Liver (tissue), 9 donors: ENCODE results near the gene KCNE5. TPM values are rescaled to one million over a fixed set of nuclear protein-coding genes. Genes with fewer than 3 reads are reported as not detected.
"Not testable (repeated sequence)": the region's sequence is repeated elsewhere in the genome, so short reads cannot be mapped to it uniquely, and the experiment has no call there.

Source experiments
- DNase-seq: peaks from one replicate; pipeline ENCODE4 v3.0.0-alpha.2; 2017; ENCODE audit warnings: low spot score
- H3K27ac ChIP-seq, 2 donors: one replicate each; pipeline ENCODE4 v1.7.0; 2013; ENCODE audit warnings: inconsistent platforms in 2 of 2, low read length in 2 of 2, control low read depth in 1 of 2, low read depth in 1 of 2, mild to moderate bottlenecking in 1 of 2
- H3K27me3 ChIP-seq, 4 donors: one replicate each; pipeline versions ENCODE4 v1.6.1 to v1.7.0; 2013; ENCODE audit warnings: low read length in 3 of 4, inconsistent platforms in 1 of 4, mild to moderate bottlenecking in 1 of 4, moderate library complexity in 1 of 4; ENCODE audit not compliant: control insufficient read depth in 4 of 4, insufficient read depth in 4 of 4
- H3K36me3 ChIP-seq, 4 donors: one replicate each; pipeline versions ENCODE4 v1.6.1 to v1.7.0; 2013; ENCODE audit warnings: low read length in 3 of 4, mild to moderate bottlenecking in 3 of 4, low read depth in 1 of 4, moderate library complexity in 1 of 4; ENCODE audit not compliant: control insufficient read depth in 4 of 4, insufficient read depth in 3 of 4
- H3K4me1 ChIP-seq, 4 donors: one replicate each; pipeline versions ENCODE4 v1.6.1 to v1.7.0; 2013; ENCODE audit warnings: low read length in 3 of 4, mild to moderate bottlenecking in 3 of 4, moderate library complexity in 1 of 4; ENCODE audit not compliant: control insufficient read depth in 4 of 4, insufficient read depth in 4 of 4
- H3K4me3 ChIP-seq, 3 donors: one replicate each; pipeline versions ENCODE4 v1.6.1 to v1.7.0; 2013; ENCODE audit warnings: low read length in 3 of 3, control low read depth in 1 of 3, low read depth in 1 of 3, mild to moderate bottlenecking in 1 of 3
- H3K9ac ChIP-seq, 2 donors: one replicate each; pipeline ENCODE4 v1.7.0; 2013; ENCODE audit warnings: low read length in 2 of 2, mild to moderate bottlenecking in 2 of 2, moderate library complexity in 2 of 2, control low read depth in 1 of 2, low read depth in 1 of 2
- H3K9me3 ChIP-seq, 4 donors: one replicate each; pipeline versions ENCODE4 v1.6.1 to v1.7.0; 2013; ENCODE audit warnings: low read length in 3 of 4; ENCODE audit not compliant: control insufficient read depth in 4 of 4
- ATF3 ChIP-seq: IDR thresholded peaks from 2 replicates; pipeline ENCODE4 v1.6.1; 2016; ENCODE audit warnings: antibody characterized with exemption
- CTCF ChIP-seq: fragments of 150-350 bp; IDR thresholded peaks from 2 replicates; pipeline ENCODE4 v1.5.1; 2017; ENCODE audit warnings: improper control_type of control experiment, low read depth, low read length; ENCODE audit not compliant: missing input control
- EGR1 ChIP-seq, 2 donors: IDR thresholded peaks; 2 replicates each; pipeline ENCODE4 v1.6.1; 2016 to 2018; ENCODE audit warnings: antibody characterized with exemption in 2 of 2, low read depth in 2 of 2
- FOXA1 ChIP-seq: IDR thresholded peaks from 2 replicates; pipeline ENCODE4 v1.6.1; 2016; ENCODE audit warnings: antibody characterized with exemption
- FOXA2 ChIP-seq: IDR thresholded peaks from 2 replicates; pipeline ENCODE4 v1.6.1; 2016; ENCODE audit warnings: antibody characterized with exemption
- GABPA ChIP-seq, 2 donors: IDR thresholded peaks in 1 of 2; conservative IDR thresholded peaks in 1 of 2; 2 replicates each; pipeline ENCODE4 v1.6.1; 2016; ENCODE audit warnings: antibody characterized with exemption in 2 of 2, mild to moderate bottlenecking in 1 of 2, moderate library complexity in 1 of 2
- HNF4G ChIP-seq: IDR thresholded peaks from 2 replicates; pipeline ENCODE4 v1.6.1; 2016; ENCODE audit warnings: antibody characterized with exemption
- JUND ChIP-seq, 2 donors: IDR thresholded peaks; 2 replicates each; pipeline ENCODE4 v1.6.1; 2016; ENCODE audit warnings: antibody characterized with exemption in 2 of 2
- MAX ChIP-seq: IDR thresholded peaks from 2 replicates; pipeline ENCODE4 v1.6.1; 2016; ENCODE audit warnings: antibody characterized with exemption
- NR2F2 ChIP-seq: IDR thresholded peaks from 2 replicates; pipeline ENCODE4 v1.6.1; 2016; ENCODE audit warnings: antibody characterized with exemption
- RAD21 ChIP-seq, 2 donors: IDR thresholded peaks; 2 replicates each; pipeline ENCODE4 v1.6.1; 2016; ENCODE audit warnings: antibody characterized with exemption in 2 of 2, mild to moderate bottlenecking in 2 of 2
- RXRA ChIP-seq, 2 donors: IDR thresholded peaks; 2 replicates each; pipeline ENCODE4 v1.6.1; 2017 to 2018; ENCODE audit warnings: antibody characterized with exemption in 2 of 2, mild to moderate bottlenecking in 1 of 2
- SP1 ChIP-seq: IDR thresholded peaks from 2 replicates; pipeline ENCODE4 v1.6.1; 2018; ENCODE audit warnings: antibody characterized with exemption, mild to moderate bottlenecking
- YY1 ChIP-seq: IDR thresholded peaks from 2 replicates; pipeline ENCODE4 v1.6.1; 2016; ENCODE audit warnings: antibody characterized with exemption, mild to moderate bottlenecking
- ZBTB33 ChIP-seq: IDR thresholded peaks from 2 replicates; pipeline ENCODE4 v1.6.1; 2016; ENCODE audit warnings: antibody characterized with exemption
- WGBS: extraction: QIAGEN DNeasy Blood & Tissue Kit; methylation state at CpG from one replicate; pipeline ENCODE4 v1.1.7; 2013; 5-methylcytosine and 5-hydroxymethylcytosine counted together
- polyA plus RNA-seq, 2 donors: library from polyadenylated mRNA; stranded (reverse) in 1 of 2; unstranded in 1 of 2; fragments of 200-250 nt in 1 of 2; fragments of >200 nt in 1 of 2; fragmentation: Nextera tagmentation in 1 of 2; extraction: Ambion mirVana in 1 of 2; gene quantifications; one replicate each; pipeline versions ENCODE4 v1.2.1 to v1.2.3, GENCODE V29; 2013 to 2015
- total RNA-seq, 2 donors: library from RNA; depleted of rRNA; stranded (reverse); fragments of >200 nt; gene quantifications; one replicate each; pipeline ENCODE4 v1.2.3, GENCODE V29; 2014
- TF ChIP-seq, protein P1 (sequence below): IDR thresholded peaks from 2 replicates; pipeline ENCODE4 v1.6.1; 2016; ENCODE audit warnings: antibody characterized with exemption, mild to moderate bottlenecking
- donor health status: healthy.
- donor health status: healthy.
- donor health status: healthy.
- donor health status: healthy.
- donor health status: healthy.

The KCNE5 gene
- total and polyA plus RNA-seq, 4 donors: 0.05 to 1.4 (median 0.33) TPM; not detected in 1

- Histone ChIP-seq H3K4me1 (no peaks in the 10 kb centered on the region), H3K36me3 (no peaks in the 10 kb centered on the region), H3K9me3 (no peaks in the 10 kb centered on the region), H3K27ac (no peak overlapping the region), H3K9ac (no peak overlapping the region), H3K4me3 (no peak overlapping the region), H3K27me3 (peaks cover 0 to 3% (median 0%) of the 10 kb centered on the region in 4 donors)
- DNase-seq: no peak
- WGBS: 83% methylated on average over 1 of the region's 1 CpG
- TF ChIP-seq MAX: no peak
- no peak for TF ChIP-seq JUND (IDR thresholded peaks at IDR 0.05)
- TF ChIP-seq FOXA2: no peak
- TF ChIP-seq, protein P1, sequence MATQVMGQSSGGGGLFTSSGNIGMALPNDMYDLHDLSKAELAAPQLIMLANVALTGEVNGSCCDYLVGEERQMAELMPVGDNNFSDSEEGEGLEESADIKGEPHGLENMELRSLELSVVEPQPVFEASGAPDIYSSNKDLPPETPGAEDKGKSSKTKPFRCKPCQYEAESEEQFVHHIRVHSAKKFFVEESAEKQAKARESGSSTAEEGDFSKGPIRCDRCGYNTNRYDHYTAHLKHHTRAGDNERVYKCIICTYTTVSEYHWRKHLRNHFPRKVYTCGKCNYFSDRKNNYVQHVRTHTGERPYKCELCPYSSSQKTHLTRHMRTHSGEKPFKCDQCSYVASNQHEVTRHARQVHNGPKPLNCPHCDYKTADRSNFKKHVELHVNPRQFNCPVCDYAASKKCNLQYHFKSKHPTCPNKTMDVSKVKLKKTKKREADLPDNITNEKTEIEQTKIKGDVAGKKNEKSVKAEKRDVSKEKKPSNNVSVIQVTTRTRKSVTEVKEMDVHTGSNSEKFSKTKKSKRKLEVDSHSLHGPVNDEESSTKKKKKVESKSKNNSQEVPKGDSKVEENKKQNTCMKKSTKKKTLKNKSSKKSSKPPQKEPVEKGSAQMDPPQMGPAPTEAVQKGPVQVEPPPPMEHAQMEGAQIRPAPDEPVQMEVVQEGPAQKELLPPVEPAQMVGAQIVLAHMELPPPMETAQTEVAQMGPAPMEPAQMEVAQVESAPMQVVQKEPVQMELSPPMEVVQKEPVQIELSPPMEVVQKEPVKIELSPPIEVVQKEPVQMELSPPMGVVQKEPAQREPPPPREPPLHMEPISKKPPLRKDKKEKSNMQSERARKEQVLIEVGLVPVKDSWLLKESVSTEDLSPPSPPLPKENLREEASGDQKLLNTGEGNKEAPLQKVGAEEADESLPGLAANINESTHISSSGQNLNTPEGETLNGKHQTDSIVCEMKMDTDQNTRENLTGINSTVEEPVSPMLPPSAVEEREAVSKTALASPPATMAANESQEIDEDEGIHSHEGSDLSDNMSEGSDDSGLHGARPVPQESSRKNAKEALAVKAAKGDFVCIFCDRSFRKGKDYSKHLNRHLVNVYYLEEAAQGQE: no peak
- no peak for TF ChIP-seq YY1
- no peak for TF ChIP-seq ZBTB33
- TF ChIP-seq ATF3: no peak
- TF ChIP-seq SP1: no peak
- TF ChIP-seq RAD21 (IDR thresholded peaks at IDR 0.05): no peak
Observed at GRCh38 chrX:109578916-109579315, 46.1 kb downstream of the KCNE5 start.

- Histone ChIP-seq H3K4me1 (no peaks in the 10 kb centered on the region), H3K9me3 (no peaks in the 10 kb centered on the region), H3K27ac (no peak overlapping the region), H3K9ac (no peak overlapping the region), H3K4me3 (no peak overlapping the region), H3K36me3 (no peaks in the 10 kb centered on the region), H3K27me3 (peaks cover 0 to 3% (median 0%) of the 10 kb centered on the region in 4 donors)
- 84% methylated on average over 2 of the region's 2 CpGs for WGBS
- DNase-seq: no peak
- no peak for TF ChIP-seq RAD21 (IDR thresholded peaks at IDR 0.05)
- no peak for TF ChIP-seq EGR1 (IDR thresholded peaks at IDR 0.05; ENCODE audit: low read depth in 2 of 2)
- no peak for TF ChIP-seq NR2F2
- no peak for TF ChIP-seq FOXA2
- TF ChIP-seq HNF4G: no peak
- TF ChIP-seq JUND (IDR thresholded peaks at IDR 0.05): no peak
- TF ChIP-seq SP1: no peak
- no peak for TF ChIP-seq CTCF
- TF ChIP-seq GABPA (IDR thresholded peaks at IDR 0.05 in 1 of 2, conservative IDR thresholded peaks at IDR 0.05 in 1 of 2): no peak
- TF ChIP-seq, protein P1: no peak
- no peak for TF ChIP-seq FOXA1
- no peak for TF ChIP-seq MAX
- TF ChIP-seq RXRA (IDR thresholded peaks at IDR 0.05): no peak
Observed at GRCh38 chrX:109577055-109577454, 47.9 kb downstream of the KCNE5 start.

DNA sequence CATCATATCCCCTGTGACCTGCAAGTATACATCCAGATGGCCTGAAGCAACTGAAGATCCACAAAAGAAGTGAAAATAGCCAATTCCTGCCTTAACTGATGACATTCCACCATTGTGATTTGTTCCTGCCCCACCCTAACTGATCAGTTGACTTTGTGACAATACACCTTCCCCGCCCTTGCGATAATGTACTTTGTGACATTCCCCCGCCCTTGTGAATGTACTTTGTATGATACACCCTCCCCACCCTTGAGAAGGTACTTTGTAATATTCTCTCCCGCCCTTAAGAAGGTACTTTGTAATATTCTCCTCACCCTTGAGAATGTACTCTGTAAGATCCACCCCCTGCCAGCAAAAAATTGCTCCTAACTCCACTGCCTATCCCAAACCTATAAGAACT lies 48.9 kb downstream of the KCNE5 start:
- H3K4me3 ChIP-seq, H3K36me3 ChIP-seq, H3K4me1 ChIP-seq, DNase-seq, H3K27me3 ChIP-seq, H3K27ac ChIP-seq, H3K9me3 ChIP-seq, H3K9ac ChIP-seq: not testable (repeated sequence)
- 72% methylated on average over 4 of the region's 4 CpGs for WGBS
